ENCODE measurements around the gene ETV3. TPM values are rescaled to one million over a fixed set of nuclear protein-coding genes. Genes with fewer than 3 reads are reported as not detected.

ETV3 gene
- total and polyA plus RNA-seq, 2 of the 13 experiments (the other 11 are each of a cell fraction or from before 2014, with no cell fraction given), result 4.2 to 5.8 TPM

DNA sequence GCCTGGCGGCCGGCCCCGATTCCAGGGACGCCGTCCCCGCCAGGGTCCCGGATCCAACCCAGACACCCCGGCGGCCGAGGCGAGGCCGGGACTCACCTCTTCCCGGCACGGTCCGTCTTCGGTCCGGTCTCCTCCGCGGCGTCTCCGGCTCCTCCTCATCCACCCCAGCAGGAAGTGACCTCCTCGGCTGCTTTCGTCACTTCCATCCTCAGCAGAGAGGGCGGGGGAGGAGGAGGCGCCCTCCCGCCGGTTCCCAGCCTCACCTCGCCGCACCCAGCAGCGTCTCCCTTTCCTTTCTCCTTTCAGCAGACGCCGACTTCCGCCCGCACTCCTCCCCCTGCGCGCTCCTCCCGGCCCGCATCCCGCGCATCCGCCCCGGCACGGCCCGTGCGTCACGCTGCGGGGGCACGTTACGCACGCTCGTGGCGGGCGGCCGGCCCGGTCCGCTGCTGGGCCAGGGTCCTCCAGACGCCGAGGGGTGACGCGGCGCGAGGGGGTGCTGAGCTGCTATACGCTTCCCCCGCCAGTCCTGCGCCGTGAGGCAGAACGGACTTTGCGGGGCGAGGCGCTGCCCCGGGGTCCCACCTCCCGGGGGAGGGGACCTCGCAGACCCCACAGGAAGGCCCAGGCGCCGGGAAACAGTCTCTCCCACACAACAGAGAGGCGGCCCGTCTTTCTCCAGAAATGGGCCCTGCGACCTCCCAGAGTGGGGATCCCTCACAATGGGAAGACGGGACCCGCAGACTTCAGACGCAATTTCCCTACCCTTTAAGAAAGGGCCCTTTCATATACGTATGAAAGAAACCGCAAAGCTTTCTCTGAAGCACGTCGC lies at the start of gene ETV3 (continued):
- TF ChIP-seq ARID5B (CRISPR knock-in tag; IDR thresholded peaks at IDR 0.05), result no peak; the same call in 1 of the 2 replicates
- TF ChIP-seq, protein P1, sequence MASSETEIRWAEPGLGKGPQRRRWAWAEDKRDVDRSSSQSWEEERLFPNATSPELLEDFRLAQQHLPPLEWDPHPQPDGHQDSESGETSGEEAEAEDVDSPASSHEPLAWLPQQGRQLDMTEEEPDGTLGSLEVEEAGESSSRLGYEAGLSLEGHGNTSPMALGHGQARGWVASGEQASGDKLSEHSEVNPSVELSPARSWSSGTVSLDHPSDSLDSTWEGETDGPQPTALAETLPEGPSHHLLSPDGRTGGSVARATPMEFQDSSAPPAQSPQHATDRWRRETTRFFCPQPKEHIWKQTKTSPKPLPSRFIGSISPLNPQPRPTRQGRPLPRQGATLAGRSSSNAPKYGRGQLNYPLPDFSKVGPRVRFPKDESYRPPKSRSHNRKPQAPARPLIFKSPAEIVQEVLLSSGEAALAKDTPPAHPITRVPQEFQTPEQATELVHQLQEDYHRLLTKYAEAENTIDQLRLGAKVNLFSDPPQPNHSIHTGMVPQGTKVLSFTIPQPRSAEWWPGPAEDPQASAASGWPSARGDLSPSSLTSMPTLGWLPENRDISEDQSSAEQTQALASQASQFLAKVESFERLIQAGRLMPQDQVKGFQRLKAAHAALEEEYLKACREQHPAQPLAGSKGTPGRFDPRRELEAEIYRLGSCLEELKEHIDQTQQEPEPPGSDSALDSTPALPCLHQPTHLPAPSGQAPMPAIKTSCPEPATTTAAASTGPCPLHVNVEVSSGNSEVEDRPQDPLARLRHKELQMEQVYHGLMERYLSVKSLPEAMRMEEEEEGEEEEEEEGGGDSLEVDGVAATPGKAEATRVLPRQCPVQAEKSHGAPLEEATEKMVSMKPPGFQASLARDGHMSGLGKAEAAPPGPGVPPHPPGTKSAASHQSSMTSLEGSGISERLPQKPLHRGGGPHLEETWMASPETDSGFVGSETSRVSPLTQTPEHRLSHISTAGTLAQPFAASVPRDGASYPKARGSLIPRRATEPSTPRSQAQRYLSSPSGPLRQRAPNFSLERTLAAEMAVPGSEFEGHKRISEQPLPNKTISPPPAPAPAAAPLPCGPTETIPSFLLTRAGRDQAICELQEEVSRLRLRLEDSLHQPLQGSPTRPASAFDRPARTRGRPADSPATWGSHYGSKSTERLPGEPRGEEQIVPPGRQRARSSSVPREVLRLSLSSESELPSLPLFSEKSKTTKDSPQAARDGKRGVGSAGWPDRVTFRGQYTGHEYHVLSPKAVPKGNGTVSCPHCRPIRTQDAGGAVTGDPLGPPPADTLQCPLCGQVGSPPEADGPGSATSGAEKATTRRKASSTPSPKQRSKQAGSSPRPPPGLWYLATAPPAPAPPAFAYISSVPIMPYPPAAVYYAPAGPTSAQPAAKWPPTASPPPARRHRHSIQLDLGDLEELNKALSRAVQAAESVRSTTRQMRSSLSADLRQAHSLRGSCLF (CRISPR knock-in tag; IDR thresholded peaks at IDR 0.05; ENCODE audit: borderline replicate concordance), result no peak
- TF ChIP-seq ARNTL (CRISPR knock-in tag; IDR thresholded peaks at IDR 0.05), result no peak; the same call in 1 of the 2 replicates
- no peak for TF ChIP-seq TBP (CRISPR knock-in tag; IDR thresholded peaks at IDR 0.05)
- no peak for TF ChIP-seq ZNF564 (CRISPR knock-in tag; IDR thresholded peaks at IDR 0.05)
- TF ChIP-seq SNAI1 (CRISPR knock-in tag; IDR thresholded peaks at IDR 0.05; ENCODE audit: borderline replicate concordance), result peak; percentile 80; the same call in 1 of the 2 replicates
- TF ChIP-seq, protein P2, sequence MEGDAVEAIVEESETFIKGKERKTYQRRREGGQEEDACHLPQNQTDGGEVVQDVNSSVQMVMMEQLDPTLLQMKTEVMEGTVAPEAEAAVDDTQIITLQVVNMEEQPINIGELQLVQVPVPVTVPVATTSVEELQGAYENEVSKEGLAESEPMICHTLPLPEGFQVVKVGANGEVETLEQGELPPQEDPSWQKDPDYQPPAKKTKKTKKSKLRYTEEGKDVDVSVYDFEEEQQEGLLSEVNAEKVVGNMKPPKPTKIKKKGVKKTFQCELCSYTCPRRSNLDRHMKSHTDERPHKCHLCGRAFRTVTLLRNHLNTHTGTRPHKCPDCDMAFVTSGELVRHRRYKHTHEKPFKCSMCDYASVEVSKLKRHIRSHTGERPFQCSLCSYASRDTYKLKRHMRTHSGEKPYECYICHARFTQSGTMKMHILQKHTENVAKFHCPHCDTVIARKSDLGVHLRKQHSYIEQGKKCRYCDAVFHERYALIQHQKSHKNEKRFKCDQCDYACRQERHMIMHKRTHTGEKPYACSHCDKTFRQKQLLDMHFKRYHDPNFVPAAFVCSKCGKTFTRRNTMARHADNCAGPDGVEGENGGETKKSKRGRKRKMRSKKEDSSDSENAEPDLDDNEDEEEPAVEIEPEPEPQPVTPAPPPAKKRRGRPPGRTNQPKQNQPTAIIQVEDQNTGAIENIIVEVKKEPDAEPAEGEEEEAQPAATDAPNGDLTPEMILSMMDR (CRISPR knock-in tag; IDR thresholded peaks at IDR 0.05), result no peak
- peak; percentile 65 for TF ChIP-seq SP2 (CRISPR knock-in tag; IDR thresholded peaks at IDR 0.05)
- TF ChIP-seq, protein P3, sequence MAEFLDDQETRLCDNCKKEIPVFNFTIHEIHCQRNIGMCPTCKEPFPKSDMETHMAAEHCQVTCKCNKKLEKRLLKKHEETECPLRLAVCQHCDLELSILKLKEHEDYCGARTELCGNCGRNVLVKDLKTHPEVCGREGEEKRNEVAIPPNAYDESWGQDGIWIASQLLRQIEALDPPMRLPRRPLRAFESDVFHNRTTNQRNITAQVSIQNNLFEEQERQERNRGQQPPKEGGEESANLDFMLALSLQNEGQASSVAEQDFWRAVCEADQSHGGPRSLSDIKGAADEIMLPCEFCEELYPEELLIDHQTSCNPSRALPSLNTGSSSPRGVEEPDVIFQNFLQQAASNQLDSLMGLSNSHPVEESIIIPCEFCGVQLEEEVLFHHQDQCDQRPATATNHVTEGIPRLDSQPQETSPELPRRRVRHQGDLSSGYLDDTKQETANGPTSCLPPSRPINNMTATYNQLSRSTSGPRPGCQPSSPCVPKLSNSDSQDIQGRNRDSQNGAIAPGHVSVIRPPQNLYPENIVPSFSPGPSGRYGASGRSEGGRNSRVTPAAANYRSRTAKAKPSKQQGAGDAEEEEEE (CRISPR knock-in tag; IDR thresholded peaks at IDR 0.05; ENCODE audit: borderline replicate concordance), result no peak
- TF ChIP-seq ZNF652 (CRISPR knock-in tag; IDR thresholded peaks at IDR 0.05; ENCODE audit: borderline replicate concordance, low read depth), result no peak
- peak; percentile 88 for TF ChIP-seq ZMAT3 (CRISPR knock-in tag; conservative IDR thresholded peaks at IDR 0.05)
- TF ChIP-seq ZFP36L1 (CRISPR knock-in tag; IDR thresholded peaks at IDR 0.05), result no peak; the same call in 1 of the 2 replicates
- TF ChIP-seq MLLT10 (CRISPR knock-in tag; IDR thresholded peaks at IDR 0.05), result no peak
- TF ChIP-seq HHEX (CRISPR knock-in tag; IDR thresholded peaks at IDR 0.05), result no peak
